HepG2 (cell line): ENCODE data around the gene HAT1. TPM values are rescaled to one million over a fixed set of nuclear protein-coding genes. Genes with fewer than 3 reads are reported as not detected.

Source experiments
- CBX2 ChIP-seq, 2 experiments: fragments of 200-600 bp in 1 of 2; sonication (generic); formaldehyde crosslinking in 1 of 2; IDR thresholded peaks; 2 replicates each; pipeline versions ENCODE4 v1.7.0 to v1.8.1; 2018 to 2022; ENCODE audit warnings: low read depth in 2 of 2, low read length in 1 of 2, mild to moderate bottlenecking in 1 of 2, missing genetic modification reagents in 1 of 2
- ELF4 ChIP-seq: sonication (generic); formaldehyde crosslinking; IDR thresholded peaks from 2 replicates; pipeline ENCODE4 v1.5.0; 2020; ENCODE audit warnings: missing genetic modification reagents, mild to moderate bottlenecking, moderate library complexity, borderline replicate concordance
- KAT2B ChIP-seq: fragments of 150-350 bp; IDR thresholded peaks from 2 replicates; pipeline ENCODE4 v1.6.1; 2014; ENCODE audit warnings: low read depth, low read length, borderline replicate concordance
- MEIS1 ChIP-seq: sonication (generic); formaldehyde crosslinking; IDR thresholded peaks from 2 replicates; pipeline ENCODE4 v1.9.0; 2021; ENCODE audit warnings: mild to moderate bottlenecking, missing genetic modification reagents, moderate library complexity, borderline replicate concordance
- MTF1 ChIP-seq: sonication (generic); formaldehyde crosslinking; IDR thresholded peaks from 2 replicates; pipeline ENCODE4 v1.5.0; 2020; ENCODE audit warnings: missing genetic modification reagents
- NR2C2 ChIP-seq: sonication (generic); formaldehyde crosslinking; IDR thresholded peaks from 2 replicates; pipeline ENCODE4 v1.4.0; 2020; ENCODE audit warnings: missing genetic modification reagents, mild to moderate bottlenecking, moderate library complexity, borderline replicate concordance
- RAD51 ChIP-seq: fragments of 450-650 bp; IDR thresholded peaks from 2 replicates; pipeline ENCODE4 v1.6.1; 2016; ENCODE audit warnings: borderline replicate concordance
- RARG ChIP-seq: sonication (generic); formaldehyde crosslinking; IDR thresholded peaks from 2 replicates; pipeline ENCODE4 v1.4.0; 2020; ENCODE audit warnings: low read depth, mild to moderate bottlenecking, missing genetic modification reagents
- SYNCRIP ChIP-seq: fragments of 200-400 bp; formaldehyde crosslinking; IDR thresholded peaks from 2 replicates; pipeline ENCODE4 v1.6.1; 2018; ENCODE audit warnings: mild to moderate bottlenecking, low read depth, low read length; ENCODE audit not compliant: insufficient read depth
- ZFP82 ChIP-seq: sonication (generic); formaldehyde crosslinking; IDR thresholded peaks from 2 replicates; pipeline ENCODE4 v1.5.1; 2020; ENCODE audit warnings: mild to moderate bottlenecking, missing genetic modification reagents, borderline replicate concordance
- ZNF281 ChIP-seq: sonication (generic); formaldehyde crosslinking; IDR thresholded peaks from 2 replicates; pipeline ENCODE4 v1.4.0; 2020; ENCODE audit warnings: missing genetic modification reagents, borderline replicate concordance
- ZNF414 ChIP-seq: sonication (generic); formaldehyde crosslinking; IDR thresholded peaks from 2 replicates; pipeline ENCODE4 v1.5.0; 2020; ENCODE audit warnings: missing genetic modification reagents
- ZNF512B ChIP-seq: sonication (generic); formaldehyde crosslinking; IDR thresholded peaks from 2 replicates; pipeline ENCODE4 v1.5.1; 2020; ENCODE audit warnings: missing genetic modification reagents, mild to moderate bottlenecking, borderline replicate concordance
- polyA plus RNA-seq, 8 experiments: library from polyadenylated mRNA; depleted of rRNA in 3 of 8; stranded (reverse) in 7 of 8; unstranded in 1 of 8; fragments of >200 nt; fragmentation: Illumina TruSeq in 4 of 8; extraction: Trizol in 4 of 8; gene quantifications; 2 replicates each; pipeline versions ENCODE4 v1.2.1 to v1.2.3, GENCODE V29; 2011 to 2016; ENCODE audit warnings: low read depth in 4 of 8, missing spikeins in 1 of 8, mixed read lengths in 1 of 8; ENCODE audit not compliant: insufficient read depth in 1 of 8
- total RNA-seq, 5 experiments: library from RNA; depleted of rRNA; stranded (reverse); fragments of >200 nt; fragmentation: Illumina TruSeq; extraction: Trizol; gene quantifications; 2 replicates each; pipeline ENCODE4 v1.2.3, GENCODE V29; 2016; ENCODE audit warnings: low read depth in 1 of 5
- TF ChIP-seq, protein P1 (sequence below): sonication (generic); formaldehyde crosslinking; IDR thresholded peaks from 2 replicates; pipeline ENCODE4 v1.4.0; 2020; ENCODE audit warnings: missing genetic modification reagents
- TF ChIP-seq, protein P2 (sequence below): sonication (generic); formaldehyde crosslinking; IDR thresholded peaks from 2 replicates; pipeline ENCODE4 v1.9.0; 2021; ENCODE audit warnings: missing genetic modification reagents, borderline replicate concordance

Gene HAT1
- total and polyA plus RNA-seq, 2 of the 13 experiments (the other 11 are each of a cell fraction or from before 2014, with no cell fraction given) = 45.4 to 119 TPM

- TF ChIP-seq, protein P1, sequence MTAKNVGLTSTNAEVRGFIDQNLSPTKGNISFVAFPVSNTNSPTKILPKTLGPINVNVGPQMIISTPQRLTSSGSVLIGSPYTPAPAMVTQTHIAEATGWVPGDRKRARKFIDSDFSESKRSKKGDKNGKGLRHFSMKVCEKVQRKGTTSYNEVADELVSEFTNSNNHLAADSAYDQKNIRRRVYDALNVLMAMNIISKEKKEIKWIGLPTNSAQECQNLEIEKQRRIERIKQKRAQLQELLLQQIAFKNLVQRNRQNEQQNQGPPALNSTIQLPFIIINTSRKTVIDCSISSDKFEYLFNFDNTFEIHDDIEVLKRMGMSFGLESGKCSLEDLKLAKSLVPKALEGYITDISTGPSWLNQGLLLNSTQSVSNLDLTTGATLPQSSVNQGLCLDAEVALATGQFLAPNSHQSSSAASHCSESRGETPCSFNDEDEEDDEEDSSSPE = no peak; the same call in none of the 2 replicates
- TF ChIP-seq KAT2B (no peak), ZNF281 (CRISPR knock-in tag) (peak; percentile 67; the same call in 1 of the 2 replicates), NR2C2 (CRISPR knock-in tag) (no peak), RAD51 (no peak), ZNF512B (CRISPR knock-in tag) (no peak), ELF4 (no peak), CBX2 (IDR thresholded peaks at IDR 0.05; ENCODE audit: low read depth, low read length) (no peak), CBX2 (CRISPR knock-in tag; IDR thresholded peaks at IDR 0.05; ENCODE audit: low read depth) (no peak), MTF1 (CRISPR knock-in tag) (peak; percentile 52; the same call in 1 of the 2 replicates), MEIS1 (no peak), SYNCRIP (no peak), ZFP82 (no peak), RARG (CRISPR knock-in tag) (no peak), ZNF414 (no peak)
- TF ChIP-seq, protein P2, sequence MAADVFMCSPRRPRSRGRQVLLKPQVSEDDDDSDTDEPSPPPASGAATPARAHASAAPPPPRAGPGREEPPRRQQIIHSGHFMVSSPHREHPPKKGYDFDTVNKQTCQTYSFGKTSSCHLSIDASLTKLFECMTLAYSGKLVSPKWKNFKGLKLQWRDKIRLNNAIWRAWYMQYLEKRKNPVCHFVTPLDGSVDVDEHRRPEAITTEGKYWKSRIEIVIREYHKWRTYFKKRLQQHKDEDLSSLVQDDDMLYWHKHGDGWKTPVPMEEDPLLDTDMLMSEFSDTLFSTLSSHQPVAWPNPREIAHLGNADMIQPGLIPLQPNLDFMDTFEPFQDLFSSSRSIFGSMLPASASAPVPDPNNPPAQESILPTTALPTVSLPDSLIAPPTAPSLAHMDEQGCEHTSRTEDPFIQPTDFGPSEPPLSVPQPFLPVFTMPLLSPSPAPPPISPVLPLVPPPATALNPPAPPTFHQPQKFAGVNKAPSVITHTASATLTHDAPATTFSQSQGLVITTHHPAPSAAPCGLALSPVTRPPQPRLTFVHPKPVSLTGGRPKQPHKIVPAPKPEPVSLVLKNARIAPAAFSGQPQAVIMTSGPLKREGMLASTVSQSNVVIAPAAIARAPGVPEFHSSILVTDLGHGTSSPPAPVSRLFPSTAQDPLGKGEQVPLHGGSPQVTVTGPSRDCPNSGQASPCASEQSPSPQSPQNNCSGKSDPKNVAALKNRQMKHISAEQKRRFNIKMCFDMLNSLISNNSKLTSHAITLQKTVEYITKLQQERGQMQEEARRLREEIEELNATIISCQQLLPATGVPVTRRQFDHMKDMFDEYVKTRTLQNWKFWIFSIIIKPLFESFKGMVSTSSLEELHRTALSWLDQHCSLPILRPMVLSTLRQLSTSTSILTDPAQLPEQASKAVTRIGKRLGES = no peak
Observed at GRCh38 chr2:171893824-171894611, 28.2 kb upstream of the HAT1 start, which contains the start of gene SLC25A12 (continued).
